T-helper 1 cell treated with Interleukin-12 subunit alpha and Interleukin-12 subunit beta and Interleukin-4 antibody, amounts not matched to agents 30 ng/mL and 1 ng/mL, for 36 hours (primary cell): ENCODE measurements around the gene TTF1. TPM values are rescaled to one million over a fixed set of nuclear protein-coding genes. Genes with fewer than 3 reads are reported as not detected.

ENCODE experiments used
- total RNA-seq: library from RNA; stranded (reverse); gene quantifications from 2 replicates; pipeline ENCODE4 v1.2.3, GENCODE V29; 2022

Gene TTF1
- total RNA-seq, 1 donor from 2014 or later = 24.4 TPM

Other genes starting within 250 kb of the TTF1 start
- 10.1 and 12.2 TPM in 2 replicates for gene NTNG2, start 244.8 kb downstream of the TTF1 start, total RNA-seq
- 78.2 and 78.5 TPM in 2 replicates for gene SETX, start 51.9 kb downstream of the TTF1 start, total RNA-seq
- not detected in 2 replicates for gene CFAP77, start 3.4 kb upstream of the TTF1 start, total RNA-seq
- not detected in 2 replicates for gene BARHL1, start 175.8 kb upstream of the TTF1 start, total RNA-seq